Stimulated activated naive CD8-positive, alpha-beta T cell treated with anti-CD3 and anti-CD28 coated beads, Interleukin-15, amount 100 ng/mL, for 72 hours (primary cell): ENCODE results near the gene MEI4.
A peak's percentile ranks its signal among the peaks of the same experiment; 100 is the strongest.

Source experiments
- ATAC-seq: fragments of 150-1000 bp; cut with Tn5 transposase; 2 replicates; pipeline ENCODE4 v1.10.0; 2021; ENCODE audit warnings: mild to moderate bottlenecking, moderate library complexity
- DNase-seq, 2 donors: peaks; one replicate each; pipeline ENCODE4 v3.0.0; 2021 to 2022
- H3K27ac Mint-ChIP-seq, 2 donors: one replicate each; pipeline ENCODE4 v1.8.0; 2022; ENCODE audit warnings: mild to moderate bottlenecking in 2 of 2, mixed read lengths in 2 of 2, moderate library complexity in 2 of 2
- H3K27me3 Mint-ChIP-seq: one replicate; pipeline ENCODE4 v1.8.0; 2022; ENCODE audit warnings: mixed read lengths
- H3K4me1 Mint-ChIP-seq: one replicate; pipeline ENCODE4 v1.8.0; 2022; ENCODE audit warnings: mild to moderate bottlenecking, mixed read lengths
- H3K4me3 Mint-ChIP-seq, 2 donors: one replicate each; pipeline ENCODE4 v1.8.0; 2022; ENCODE audit warnings: mild to moderate bottlenecking in 2 of 2, mixed read lengths in 2 of 2, moderate library complexity in 1 of 2
- H3K9me3 Mint-ChIP-seq, 2 donors: one replicate each; pipeline ENCODE4 v1.8.0; 2022; ENCODE audit warnings: mixed read lengths in 2 of 2

Gene MEI4, protein sequence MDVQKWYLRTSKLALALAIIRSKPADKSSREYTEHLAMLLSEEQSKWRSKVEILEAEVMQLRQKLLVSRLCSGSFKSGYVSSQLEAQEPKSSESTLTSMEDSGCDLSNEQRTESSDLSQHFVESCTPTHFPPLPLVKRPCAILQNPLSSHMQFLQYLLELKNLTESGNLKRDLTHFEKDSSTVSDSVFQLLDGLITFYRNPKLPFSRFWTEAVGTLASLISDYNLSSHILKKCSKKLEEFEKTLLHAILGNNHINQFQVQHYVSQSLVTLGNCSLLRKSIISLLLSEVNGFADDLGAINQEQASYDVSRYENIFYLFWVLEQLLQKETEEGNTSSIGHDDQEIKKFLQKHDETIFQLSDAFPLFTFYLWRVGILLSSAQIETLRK

DNA sequence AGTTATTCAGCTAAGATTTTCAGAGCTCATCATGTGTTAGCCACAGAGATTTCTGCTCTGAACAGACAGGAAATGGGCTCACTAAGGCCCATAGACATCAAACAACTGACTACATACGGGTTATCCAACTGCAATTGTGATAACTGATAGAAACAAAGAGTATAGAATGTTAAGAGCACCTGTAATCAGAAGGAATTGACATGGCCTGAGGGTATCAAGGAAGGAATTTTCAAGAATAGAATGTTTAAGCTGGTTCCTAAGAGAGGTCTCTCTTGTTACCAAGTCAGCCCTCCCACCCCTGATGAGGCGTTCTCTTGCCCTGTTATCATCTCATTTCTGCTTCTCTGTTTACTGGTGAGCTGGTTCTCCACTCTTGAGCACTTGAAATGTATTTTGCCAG lies at the start of gene MEI4:
TSS of gene MEI4 (plus strand) at position 301 of the 400 bp plus-strand sequence. CDS start 37,633 bp downstream, outside the sequence.
- DNase-seq (no peak), ATAC-seq (no peak)
- H3K4me1 Mint-ChIP-seq = no peaks in the 10 kb centered on the region
- H3K27me3 Mint-ChIP-seq = peaks cover 26% of the 10 kb centered on the region
- peaks cover 12% of the 10 kb centered on the region in 2 donors for H3K9me3 Mint-ChIP-seq
- no peak within 1 kb of the TSS for H3K27ac Mint-ChIP-seq
- H3K4me3 Mint-ChIP-seq = no peak within 1 kb of the TSS

DNA sequence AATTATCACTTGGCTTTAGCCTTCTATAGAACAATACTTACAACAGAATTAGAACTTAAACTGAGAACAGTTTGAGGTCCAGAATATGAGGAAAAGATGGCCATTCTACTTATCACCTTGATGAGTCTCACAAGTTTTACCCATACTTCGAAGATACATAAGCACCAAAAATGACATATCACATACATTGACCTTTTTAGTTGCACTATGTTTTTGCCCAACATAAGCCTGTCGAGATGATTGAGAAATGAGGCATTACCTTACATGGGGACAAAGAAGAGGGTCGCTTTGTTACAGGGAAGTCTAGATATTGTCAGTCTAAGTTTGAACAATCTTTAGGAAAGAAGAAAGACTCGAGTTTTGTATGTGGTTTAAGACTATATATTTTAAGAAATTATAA lies 48.4 kb upstream of the MEI4 start:
- H3K9me3 Mint-ChIP-seq = peaks cover 7 to 17% of the 10 kb centered on the region in 2 donors
- no peak for DNase-seq
- no peak overlapping the region for H3K4me3 Mint-ChIP-seq
- H3K4me1 Mint-ChIP-seq = no peaks in the 10 kb centered on the region
- ATAC-seq = no peak
- H3K27ac Mint-ChIP-seq = no peak overlapping the region
- no peaks in the 10 kb centered on the region for H3K27me3 Mint-ChIP-seq

DNA sequence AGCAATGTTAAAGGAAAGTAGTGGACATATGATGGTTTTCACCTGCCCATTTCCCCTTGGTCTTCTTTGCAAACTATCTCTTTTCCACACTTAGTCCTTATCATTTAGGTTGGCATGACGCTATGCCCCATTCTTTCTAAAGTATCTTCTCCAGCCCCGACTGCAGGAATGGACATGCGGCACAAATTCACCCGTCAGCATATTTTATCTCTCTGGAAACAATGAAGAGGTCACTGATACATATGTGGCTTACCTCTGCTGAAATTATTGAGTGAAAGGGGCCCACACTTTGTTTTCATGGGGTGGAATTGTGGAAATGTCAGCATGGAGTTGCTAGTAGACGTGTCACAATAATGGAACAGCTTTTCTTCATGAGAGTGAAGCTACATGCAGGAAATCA lies 45.8 kb upstream of the MEI4 start:
- H3K4me3 Mint-ChIP-seq = no peak overlapping the region
- H3K4me1 Mint-ChIP-seq = no peaks in the 10 kb centered on the region
- peaks cover 7 to 10% of the 10 kb centered on the region in 2 donors for H3K9me3 Mint-ChIP-seq
- DNase-seq (no peak), ATAC-seq (no peak)
- H3K27me3 Mint-ChIP-seq = no peaks in the 10 kb centered on the region
- no peak overlapping the region for H3K27ac Mint-ChIP-seq

DNA sequence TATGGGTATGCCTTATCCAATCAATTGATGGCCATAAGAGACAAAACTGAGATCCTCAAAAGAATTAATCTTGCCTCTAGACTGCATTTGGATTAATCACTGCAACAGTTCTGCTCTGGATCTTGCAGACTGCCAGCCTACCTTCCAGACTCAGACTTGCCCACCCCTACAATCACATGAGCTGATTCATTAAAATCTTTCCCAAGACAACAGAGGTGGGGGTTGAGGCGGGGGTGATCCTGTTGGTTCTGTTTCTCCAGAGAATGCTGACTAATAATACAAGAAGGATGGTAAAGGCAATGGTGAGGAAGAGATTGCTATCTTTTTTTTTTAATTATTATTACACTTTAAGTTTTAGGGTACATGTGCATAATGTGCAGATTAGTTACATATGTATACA lies 43.7 kb upstream of the MEI4 start:
- Mint-ChIP-seq H3K9me3 (peaks cover 7 to 11% of the 10 kb centered on the region in 2 donors), H3K27ac (no peak overlapping the region), H3K4me3 (no peak overlapping the region), H3K4me1 (no peaks in the 10 kb centered on the region), H3K27me3 (no peaks in the 10 kb centered on the region)
- no peak for ATAC-seq
- no peak for DNase-seq

DNA sequence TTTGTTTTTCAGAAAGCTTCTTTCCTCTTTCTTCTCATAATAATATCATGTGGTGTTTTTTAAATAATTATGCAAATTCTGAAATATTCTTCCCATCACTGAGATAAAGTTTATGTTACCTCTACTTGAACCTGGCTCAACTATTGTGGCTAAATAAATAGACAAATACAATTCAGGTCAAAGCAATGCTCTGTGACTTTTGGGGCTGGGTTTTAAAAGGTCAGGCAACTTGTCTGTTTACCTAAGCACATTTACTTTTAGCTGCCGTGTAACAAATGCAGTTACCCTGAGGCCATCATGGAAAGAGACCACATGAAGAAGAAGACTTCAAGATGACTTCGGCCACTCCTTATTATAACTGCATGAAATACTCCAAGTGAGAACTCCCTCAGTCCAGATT lies 33.7 kb upstream of the MEI4 start:
- ATAC-seq = no peak
- no peak overlapping the region for H3K4me3 Mint-ChIP-seq
- peaks cover 8 to 17% of the 10 kb centered on the region in 2 donors for H3K9me3 Mint-ChIP-seq
- H3K27ac Mint-ChIP-seq = no peak overlapping the region
- H3K27me3 Mint-ChIP-seq = no peaks in the 10 kb centered on the region
- H3K4me1 Mint-ChIP-seq = no peaks in the 10 kb centered on the region
- no peak for DNase-seq

DNA sequence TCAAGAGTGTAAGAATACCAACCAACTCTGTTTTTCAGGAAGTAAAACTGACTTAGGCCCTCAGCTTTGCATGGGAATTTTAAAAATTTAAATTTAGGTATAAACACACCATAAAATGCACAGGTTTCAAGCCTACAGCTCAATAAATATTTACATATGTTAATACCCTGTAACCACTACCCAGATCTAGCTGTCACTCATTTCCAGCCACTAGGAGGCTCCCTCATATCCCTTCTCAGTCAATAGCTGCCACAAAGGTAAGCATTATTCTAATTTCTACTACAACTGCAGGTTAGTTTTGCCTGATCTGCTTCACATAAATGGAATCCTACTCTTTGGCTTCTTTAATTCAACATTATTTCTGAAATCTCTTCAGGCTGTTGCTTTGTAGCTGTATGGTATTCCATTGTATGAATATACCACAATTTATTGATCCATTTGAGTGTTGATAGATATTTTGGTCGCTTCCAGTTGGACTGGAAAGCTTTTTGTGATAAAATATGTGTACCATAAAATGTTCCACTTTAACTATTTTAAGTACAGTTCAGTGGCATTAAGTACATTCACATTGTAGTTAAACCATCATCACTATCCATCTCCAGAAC lies 32.5 kb upstream of the MEI4 start:
- H3K27me3 Mint-ChIP-seq = no peaks in the 10 kb centered on the region

DNA sequence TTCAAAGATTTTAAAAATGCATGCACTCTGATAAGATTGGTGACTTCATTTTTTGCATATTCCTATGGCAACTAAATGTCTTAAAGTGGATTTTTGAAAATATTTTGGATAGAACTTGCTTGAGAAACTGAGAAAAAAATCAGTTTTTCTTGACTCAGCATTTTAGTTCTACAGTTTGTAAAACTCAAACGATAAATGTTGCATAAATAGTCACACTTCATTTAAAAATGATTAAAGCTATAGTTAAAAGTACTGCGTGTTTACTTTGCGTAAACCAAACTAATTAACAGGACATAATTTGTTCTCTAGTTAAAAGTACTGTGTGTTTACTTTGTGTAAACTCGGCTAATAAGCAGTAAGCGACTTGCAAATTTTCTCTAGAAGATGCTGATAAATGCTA lies 28.3 kb upstream of the MEI4 start:
- no peaks in the 10 kb centered on the region for H3K4me1 Mint-ChIP-seq
- DNase-seq = no peak
- no peak for ATAC-seq
- H3K4me3 Mint-ChIP-seq = no peak overlapping the region
- H3K27ac Mint-ChIP-seq = no peak overlapping the region
- no peaks in the 10 kb centered on the region for H3K27me3 Mint-ChIP-seq
- H3K9me3 Mint-ChIP-seq = peaks cover 7% of the 10 kb centered on the region in 2 donors

More for the DNA sequence above, 32.5 kb upstream of the MEI4 start:
- Mint-ChIP-seq H3K9me3 (peaks cover 8 to 17% of the 10 kb centered on the region in 2 donors), H3K4me1 (no peaks in the 10 kb centered on the region), H3K4me3 (no peak overlapping the region), H3K27ac (no peak overlapping the region)
- DNase-seq (no peak), ATAC-seq (no peak)

DNA sequence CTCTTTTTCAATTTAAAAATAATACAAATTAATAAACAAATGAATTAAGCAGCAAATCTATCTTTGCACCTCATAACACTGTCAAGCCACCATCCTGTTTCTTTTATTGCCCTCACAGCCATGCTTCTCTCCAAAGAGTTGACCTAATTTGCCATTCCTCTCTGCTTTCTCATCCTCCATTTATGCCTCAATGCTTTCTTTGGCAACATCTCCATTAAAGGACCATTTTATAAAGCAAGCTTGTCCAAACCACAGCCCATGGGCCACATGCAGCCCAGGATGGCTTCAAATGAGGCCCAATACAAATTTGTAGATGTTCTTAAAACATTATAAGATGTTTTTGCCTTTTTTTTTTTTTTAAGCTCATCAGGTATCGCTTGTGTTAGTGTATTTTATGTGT lies 26.4 kb upstream of the MEI4 start:
- DNase-seq (no peak), ATAC-seq (no peak)
- no peaks in the 10 kb centered on the region for H3K27me3 Mint-ChIP-seq
- H3K9me3 Mint-ChIP-seq = peaks cover 7% of the 10 kb centered on the region in 2 donors
- H3K27ac Mint-ChIP-seq = no peak overlapping the region
- H3K4me1 Mint-ChIP-seq = no peaks in the 10 kb centered on the region
- H3K4me3 Mint-ChIP-seq = no peak overlapping the region

DNA sequence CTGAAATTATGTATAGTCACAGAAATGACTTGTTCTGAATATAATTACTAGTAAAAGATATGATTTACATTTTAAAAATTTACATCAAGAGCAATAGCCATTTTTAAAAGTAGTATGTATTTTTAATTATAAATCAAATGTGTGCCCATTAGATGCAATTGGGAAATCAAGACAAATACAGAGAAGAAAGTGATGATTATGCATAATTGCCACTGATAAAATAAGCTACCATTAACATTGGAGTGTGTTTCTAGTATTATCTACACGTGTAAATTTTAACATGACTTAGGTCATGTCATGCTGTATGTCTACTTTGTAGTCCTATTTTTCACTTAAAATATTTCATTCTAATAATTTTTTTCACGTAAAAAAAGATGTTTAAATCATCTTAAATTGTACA lies 22.8 kb upstream of the MEI4 start:
- Mint-ChIP-seq H3K27me3 (no peaks in the 10 kb centered on the region), H3K27ac (no peak overlapping the region), H3K9me3 (peaks cover 7% of the 10 kb centered on the region in 2 donors), H3K4me3 (no peak overlapping the region), H3K4me1 (no peaks in the 10 kb centered on the region)
- ATAC-seq (no peak), DNase-seq (no peak)

DNA sequence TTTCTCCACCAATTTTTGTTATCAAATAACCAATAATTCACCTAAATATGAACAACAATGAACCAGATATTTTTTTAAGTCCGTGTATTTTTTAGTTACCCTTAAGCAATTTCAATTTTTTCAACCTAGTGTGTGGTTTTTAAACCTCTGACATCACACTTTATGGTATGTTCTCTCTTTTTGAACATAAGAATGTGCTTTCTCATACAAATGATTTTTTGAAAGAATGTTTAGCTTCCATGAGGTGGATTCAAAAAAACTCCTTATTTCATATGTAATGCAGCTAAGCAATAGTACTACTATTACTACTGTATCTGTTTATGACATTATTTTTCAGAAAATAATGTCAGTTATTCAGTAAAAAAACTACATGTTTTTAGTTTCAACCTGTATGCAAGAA lies 19.4 kb upstream of the MEI4 start:
- DNase-seq (no peak), ATAC-seq (no peak)
- H3K4me3 Mint-ChIP-seq = no peak overlapping the region
- H3K27me3 Mint-ChIP-seq = no peaks in the 10 kb centered on the region
- H3K4me1 Mint-ChIP-seq = no peaks in the 10 kb centered on the region
- no peak overlapping the region for H3K27ac Mint-ChIP-seq
- H3K9me3 Mint-ChIP-seq = no peaks in the 10 kb centered on the region

DNA sequence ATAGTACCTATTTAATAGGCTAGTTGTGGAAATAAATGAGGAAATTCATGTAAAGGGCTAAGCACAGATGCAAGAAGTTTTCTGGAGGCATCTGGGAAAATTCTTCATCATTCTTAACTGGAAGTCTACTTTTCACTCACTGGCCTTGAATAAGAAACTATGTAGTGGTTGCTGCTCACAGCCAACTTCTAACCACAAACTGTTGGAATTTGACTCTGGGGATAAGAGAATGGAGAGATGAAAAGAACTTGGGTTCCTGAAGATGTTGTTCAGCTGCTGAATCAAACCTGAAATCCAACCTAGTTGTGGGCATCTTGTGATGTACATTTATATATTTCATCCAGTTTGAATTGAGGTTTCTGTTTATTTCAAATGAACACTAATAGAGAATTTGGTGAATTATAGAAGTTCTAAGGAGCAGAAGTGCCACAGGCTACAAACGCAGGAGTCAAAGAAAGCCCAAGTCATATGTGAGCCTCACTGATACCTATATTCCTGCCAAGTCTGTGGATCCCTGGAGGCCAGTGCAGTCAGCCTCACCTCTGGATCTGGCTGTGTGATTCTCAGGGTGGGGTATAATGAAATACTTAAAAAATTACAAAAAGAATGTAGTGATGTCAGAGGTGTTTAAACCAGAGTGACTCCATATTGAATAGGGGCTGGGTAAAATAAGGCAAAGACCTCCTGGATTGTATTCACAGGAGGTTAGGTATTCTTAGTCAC lies 18.7 kb upstream of the MEI4 start:
- Mint-ChIP-seq H3K27ac (no peak overlapping the region), H3K4me1 (no peaks in the 10 kb centered on the region), H3K27me3 (no peaks in the 10 kb centered on the region), H3K9me3 (no peaks in the 10 kb centered on the region), H3K4me3 (no peak overlapping the region)
- DNase-seq (no peak), ATAC-seq (no peak)

DNA sequence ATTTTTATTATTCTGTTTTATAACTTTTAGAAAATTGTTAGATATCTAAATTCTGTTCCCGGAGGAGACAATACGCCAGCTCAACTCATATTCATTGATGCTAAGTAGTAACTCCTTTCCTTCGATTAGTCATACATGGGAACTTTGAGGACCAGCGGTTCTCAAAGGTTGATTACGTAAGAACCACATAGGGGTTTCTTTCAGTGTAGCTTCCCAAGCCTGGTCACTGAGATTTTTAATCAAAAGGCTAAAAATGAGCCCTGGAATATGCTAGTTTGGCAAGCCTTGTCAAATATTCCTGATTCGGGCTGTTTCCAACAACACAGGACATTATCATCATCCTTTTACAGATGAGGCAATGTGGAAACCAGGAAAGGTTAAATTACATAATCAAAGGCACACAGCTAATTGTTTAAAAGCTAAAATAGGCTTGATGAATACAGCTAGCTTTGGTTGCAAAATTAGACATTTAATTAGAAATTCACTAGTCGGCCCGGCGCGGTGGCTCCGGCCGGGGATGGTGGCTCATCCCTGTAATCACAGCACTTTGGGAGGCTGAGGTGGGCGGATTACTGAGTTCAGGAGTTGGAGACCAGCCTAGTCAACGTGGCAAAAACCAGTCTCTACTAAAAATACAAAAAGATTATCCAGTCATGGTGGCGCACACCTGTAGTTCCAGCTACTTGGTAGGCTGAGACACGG lies 14.6 kb upstream of the MEI4 start:
- no peaks in the 10 kb centered on the region for H3K27me3 Mint-ChIP-seq
- no peak overlapping the region for H3K27ac Mint-ChIP-seq
- DNase-seq (no peak), ATAC-seq (no peak)
- H3K4me1 Mint-ChIP-seq = no peaks in the 10 kb centered on the region
- H3K4me3 Mint-ChIP-seq = no peak overlapping the region
- no peaks in the 10 kb centered on the region for H3K9me3 Mint-ChIP-seq

DNA sequence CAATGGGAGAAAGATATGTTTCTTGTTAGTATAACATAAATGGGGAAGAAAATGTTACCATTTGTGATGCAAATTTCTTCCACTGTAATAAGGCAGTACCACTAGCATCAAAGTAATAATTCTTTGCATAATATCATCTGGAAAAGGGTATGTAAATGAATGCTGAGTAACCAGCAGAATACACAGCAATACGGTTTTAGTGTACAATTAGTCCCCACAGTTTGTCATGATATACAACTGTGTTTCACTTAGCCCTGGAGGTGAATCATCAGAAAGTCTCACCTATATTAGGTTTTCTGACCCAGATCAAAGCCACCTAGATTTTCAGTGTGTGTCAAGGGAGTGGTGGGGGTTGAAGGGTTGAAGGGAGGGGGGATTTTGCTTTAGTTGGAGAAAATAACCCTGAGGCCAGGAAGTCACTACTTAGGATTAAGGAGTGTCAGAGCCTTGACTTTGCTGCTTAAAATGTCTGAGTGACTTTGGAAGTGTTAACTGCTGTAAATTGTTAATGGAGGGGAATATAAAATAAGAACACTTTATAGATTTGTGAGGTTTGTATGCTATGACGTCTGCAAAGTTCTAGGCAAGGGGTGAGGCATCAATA lies 8.6 kb upstream of the MEI4 start:
- DNase-seq (no peak), ATAC-seq (no peak)
- no peaks in the 10 kb centered on the region for H3K9me3 Mint-ChIP-seq
- no peak overlapping the region for H3K4me3 Mint-ChIP-seq
- no peak overlapping the region for H3K27ac Mint-ChIP-seq
- peaks cover 8% of the 10 kb centered on the region for H3K27me3 Mint-ChIP-seq
- no peaks in the 10 kb centered on the region for H3K4me1 Mint-ChIP-seq

DNA sequence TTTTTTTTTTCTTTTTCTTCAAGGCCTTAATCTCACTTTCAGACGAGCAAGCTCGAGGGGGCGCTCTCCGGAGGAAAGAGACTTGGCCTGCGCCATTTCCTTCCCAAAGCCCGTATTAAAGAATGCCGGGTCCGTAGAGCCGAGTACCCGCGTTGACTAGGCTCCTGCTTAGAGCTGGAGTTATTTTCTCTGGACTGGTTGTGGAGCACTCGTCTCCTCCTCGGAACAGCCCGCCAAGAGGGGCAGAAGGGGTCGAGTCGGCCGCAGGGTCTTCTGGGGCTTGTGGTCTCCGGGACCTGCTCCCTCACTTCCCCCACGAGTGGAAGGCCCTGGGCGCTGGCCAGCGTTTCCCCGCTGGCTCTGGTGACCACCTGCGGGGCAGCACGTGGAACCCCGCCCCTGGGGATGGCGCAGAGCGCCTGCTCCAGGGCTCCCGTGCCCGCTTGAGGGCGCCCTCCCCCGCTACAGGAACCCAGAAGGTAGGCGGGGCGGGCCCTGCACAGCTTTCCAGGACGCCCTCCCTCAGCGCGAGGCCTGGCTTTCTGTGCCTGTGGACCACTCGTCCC lies 2.7 kb upstream of the MEI4 start:
- ATAC-seq (peak; percentile 66), DNase-seq (peak; percentile 4 to 11)
- Mint-ChIP-seq H3K4me1 (no peaks in the 10 kb centered on the region), H3K9me3 (peaks cover 7 to 12% of the 10 kb centered on the region in 2 donors), H3K4me3 (peak overlapping the region; percentile 28 to 53), H3K27ac (no peak overlapping the region), H3K27me3 (peaks cover 26% of the 10 kb centered on the region)

DNA sequence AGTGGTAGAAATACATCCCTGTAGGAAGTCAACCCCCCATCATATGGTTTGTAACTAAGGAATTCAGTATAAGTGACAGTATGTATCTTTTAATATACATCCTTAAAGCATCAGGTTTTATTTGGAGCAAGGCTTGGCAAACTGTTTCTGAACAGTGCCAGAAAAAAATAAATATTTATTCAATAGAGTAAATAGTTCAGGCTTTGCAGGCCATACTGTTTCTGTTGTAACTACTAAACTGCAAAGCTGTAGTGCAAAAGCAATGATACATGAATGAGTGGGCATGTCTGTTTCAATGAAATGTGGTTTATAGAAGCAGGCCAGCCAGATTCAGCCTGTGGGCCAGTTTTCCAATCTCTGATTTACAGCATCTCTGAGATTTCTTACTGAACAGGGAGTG lies 977 bp downstream of the MEI4 start:
- no peak overlapping the region for H3K27ac Mint-ChIP-seq
- peaks cover 12 to 20% of the 10 kb centered on the region in 2 donors for H3K9me3 Mint-ChIP-seq
- no peak for DNase-seq
- no peak for ATAC-seq
- no peak overlapping the region for H3K4me3 Mint-ChIP-seq
- H3K4me1 Mint-ChIP-seq = no peaks in the 10 kb centered on the region
- H3K27me3 Mint-ChIP-seq = peaks cover 22% of the 10 kb centered on the region
